ENCODE results near the gene PDPN.

DNA sequence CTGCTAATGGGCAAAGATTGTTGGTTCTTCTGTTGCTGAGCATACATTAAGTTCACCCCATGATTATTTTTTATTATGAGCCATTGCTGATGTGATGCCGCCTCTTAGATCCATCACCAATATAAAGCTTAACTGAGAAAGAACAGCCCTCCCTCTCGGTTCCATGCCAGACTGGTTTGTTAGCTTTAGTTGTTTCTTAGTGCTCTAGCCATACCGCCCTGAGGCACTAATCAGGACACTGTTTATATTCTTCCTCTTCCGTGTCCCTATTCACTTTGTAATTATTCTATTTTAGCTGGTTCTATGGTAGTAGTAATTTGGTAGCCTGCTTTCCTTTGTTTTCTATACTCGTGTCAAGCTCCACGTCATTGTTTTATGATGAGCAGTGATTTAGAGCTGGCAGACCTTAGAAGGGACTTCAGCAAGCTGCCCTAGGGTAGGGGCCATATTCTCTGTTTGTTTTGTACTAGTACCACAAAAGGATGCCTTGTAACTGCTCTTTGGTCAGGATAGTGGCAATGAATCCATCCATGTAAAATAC lies 27.3 kb upstream of the PDPN start:
- TF ChIP-seq ZNF644 (tag; IDR thresholded peaks at IDR 0.05; ENCODE audit: low read depth) (no peak), SIN3A (IDR thresholded peaks at IDR 0.05; ENCODE audit: borderline replicate concordance in 2 of 2, control insufficient read depth in 1 of 2, low read depth in 2 of 2, low read length in 2 of 2) (no peak), CEBPB (tag; IDR thresholded peaks at IDR 0.05) (no peak), RAD21 (CRISPR knock-in tag; conservative IDR thresholded peaks at IDR 0.05 in 1 of 2, IDR thresholded peaks at IDR 0.05 in 1 of 2) (no peak), PTBP1 (IDR thresholded peaks at IDR 0.05; ENCODE audit: low read depth, low read length) (no peak), TARDBP (IDR thresholded peaks at IDR 0.05) (no peak), ZNF239 (CRISPR knock-in tag; IDR thresholded peaks at IDR 0.05) (no peak), U2AF1 (optimal IDR thresholded peaks at IDR 0.05; ENCODE audit: low read depth, low read length) (no peak)
- TF ChIP-seq, protein P1, sequence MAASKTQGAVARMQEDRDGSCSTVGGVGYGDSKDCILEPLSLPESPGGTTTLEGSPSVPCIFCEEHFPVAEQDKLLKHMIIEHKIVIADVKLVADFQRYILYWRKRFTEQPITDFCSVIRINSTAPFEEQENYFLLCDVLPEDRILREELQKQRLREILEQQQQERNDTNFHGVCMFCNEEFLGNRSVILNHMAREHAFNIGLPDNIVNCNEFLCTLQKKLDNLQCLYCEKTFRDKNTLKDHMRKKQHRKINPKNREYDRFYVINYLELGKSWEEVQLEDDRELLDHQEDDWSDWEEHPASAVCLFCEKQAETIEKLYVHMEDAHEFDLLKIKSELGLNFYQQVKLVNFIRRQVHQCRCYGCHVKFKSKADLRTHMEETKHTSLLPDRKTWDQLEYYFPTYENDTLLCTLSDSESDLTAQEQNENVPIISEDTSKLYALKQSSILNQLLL (CRISPR knock-in tag; IDR thresholded peaks at IDR 0.05; ENCODE audit: borderline replicate concordance) = no peak

Measured in K562 (cell line).